Large intestine (tissue), 3 donors: ENCODE results near the gene FGD6. TPM values are rescaled to one million over a fixed set of nuclear protein-coding genes. Genes with fewer than 3 reads are reported as not detected.
A peak's percentile ranks its signal among the peaks of the same experiment; 100 is the strongest.

Experiments used
- DNase-seq, 2 donors: peaks; one replicate each; pipeline versions ENCODE4 v3.0.0 to v3.0.0-alpha.2; 2013
- H3K27ac ChIP-seq: one replicate; pipeline ENCODE4 v1.5.1; 2013; ENCODE audit warnings: low read length
- H3K27me3 ChIP-seq: 2 replicates; pipeline ENCODE4 v1.6.1; 2013; ENCODE audit warnings: low read length; ENCODE audit not compliant: control insufficient read depth, insufficient read depth
- H3K36me3 ChIP-seq: 2 replicates; pipeline ENCODE4 v1.6.1; 2013; ENCODE audit warnings: low read length; ENCODE audit not compliant: control insufficient read depth, insufficient read depth
- H3K4me1 ChIP-seq: one replicate; pipeline ENCODE4 v1.6.1; 2013; ENCODE audit warnings: low read length; ENCODE audit not compliant: control insufficient read depth, insufficient read depth
- H3K4me3 ChIP-seq: one replicate; pipeline ENCODE4 v1.5.1; 2013; ENCODE audit warnings: low read length
- H3K9me3 ChIP-seq: one replicate; pipeline ENCODE4 v1.6.1; 2013; ENCODE audit warnings: mild to moderate bottlenecking, low read depth, low read length, moderate library complexity; ENCODE audit not compliant: control insufficient read depth
- WGBS: methylation state at CpG from one replicate; pipeline ENCODE4 v1.1.5; 2013; ENCODE audit warnings: low lambda C conversion rate; ENCODE audit not compliant: insufficient coverage; 5-methylcytosine and 5-hydroxymethylcytosine counted together
- polyA plus RNA-seq: library from polyadenylated mRNA; unstranded; fragments of 120-200 nt; gene quantifications from one replicate; pipeline ENCODE4 v1.2.1, GENCODE V29; 2013

Gene FGD6
- polyA plus RNA-seq, 1 donor, result 12.3 TPM

DNA sequence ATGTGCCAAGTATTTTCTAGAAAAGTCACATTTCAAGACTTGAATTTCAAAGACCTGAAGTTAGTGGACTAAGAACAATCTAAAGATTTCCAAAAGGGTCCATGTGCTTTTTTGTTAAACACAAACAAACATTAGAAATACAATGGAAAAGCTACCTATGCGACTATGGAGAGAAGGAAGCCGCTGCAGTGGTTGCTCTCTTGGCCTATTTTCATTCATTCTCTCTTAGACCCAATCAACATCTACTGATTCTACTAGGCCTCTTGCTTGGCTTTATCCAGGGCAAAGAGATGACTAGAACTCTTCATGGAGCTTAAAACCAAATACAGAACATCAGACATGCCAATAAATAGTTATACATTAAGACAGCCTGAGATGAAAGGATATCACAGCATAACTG, 9.9 kb downstream of the FGD6 start:
- Histone ChIP-seq H3K9me3 (no peaks in the 10 kb centered on the region), H3K4me3 (no peak overlapping the region), H3K36me3 (peaks cover 4% of the 10 kb centered on the region), H3K4me1 (peaks cover 28% of the 10 kb centered on the region), H3K27ac (no peak overlapping the region), H3K27me3 (no peaks in the 10 kb centered on the region)
- WGBS, result 100% methylated on average over 1 of the region's 2 CpGs
- DNase-seq, result no peak

GRCh38 chr12:95206916-95207315, 10.4 kb downstream of the FGD6 start:
- H3K36me3 ChIP-seq, result peaks cover 4% of the 10 kb centered on the region
- H3K4me3 ChIP-seq, result no peak overlapping the region
- peaks cover 31% of the 10 kb centered on the region for H3K4me1 ChIP-seq
- DNase-seq, result no peak
- 100% methylated on average over 2 of the region's 8 CpGs for WGBS
- H3K27me3 ChIP-seq, result no peaks in the 10 kb centered on the region
- no peaks in the 10 kb centered on the region for H3K9me3 ChIP-seq
- no peak overlapping the region for H3K27ac ChIP-seq

DNA sequence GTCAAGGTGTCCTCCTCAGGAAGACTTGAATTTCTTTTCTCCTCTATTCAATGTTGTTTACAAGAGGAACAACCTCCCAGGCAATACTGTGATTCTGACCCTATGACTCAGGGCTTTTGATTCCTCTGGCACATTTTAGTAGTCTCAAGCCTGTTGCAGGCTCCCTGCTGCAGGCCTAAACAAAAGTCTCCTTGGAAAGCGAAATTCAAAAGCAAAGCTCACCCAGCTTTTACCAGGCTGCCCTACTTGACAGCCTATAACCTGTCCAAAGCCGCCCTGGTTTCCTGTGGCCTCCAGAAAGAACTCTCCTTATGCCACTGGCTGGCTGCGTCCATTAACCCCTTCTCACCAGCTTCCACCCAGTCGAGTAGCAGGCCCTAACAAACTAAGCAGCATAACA, 11.6 kb downstream of the FGD6 start:
- peaks cover 4% of the 10 kb centered on the region for H3K36me3 ChIP-seq
- H3K27me3 ChIP-seq, result no peaks in the 10 kb centered on the region
- no peak for DNase-seq
- no CpG with 5 or more reads among the region's 4 CpGs for WGBS
- peak overlapping the region; percentile 83 for H3K27ac ChIP-seq
- H3K4me1 ChIP-seq, result peaks cover 39% of the 10 kb centered on the region
- no peaks in the 10 kb centered on the region for H3K9me3 ChIP-seq
- H3K4me3 ChIP-seq, result no peak overlapping the region

DNA sequence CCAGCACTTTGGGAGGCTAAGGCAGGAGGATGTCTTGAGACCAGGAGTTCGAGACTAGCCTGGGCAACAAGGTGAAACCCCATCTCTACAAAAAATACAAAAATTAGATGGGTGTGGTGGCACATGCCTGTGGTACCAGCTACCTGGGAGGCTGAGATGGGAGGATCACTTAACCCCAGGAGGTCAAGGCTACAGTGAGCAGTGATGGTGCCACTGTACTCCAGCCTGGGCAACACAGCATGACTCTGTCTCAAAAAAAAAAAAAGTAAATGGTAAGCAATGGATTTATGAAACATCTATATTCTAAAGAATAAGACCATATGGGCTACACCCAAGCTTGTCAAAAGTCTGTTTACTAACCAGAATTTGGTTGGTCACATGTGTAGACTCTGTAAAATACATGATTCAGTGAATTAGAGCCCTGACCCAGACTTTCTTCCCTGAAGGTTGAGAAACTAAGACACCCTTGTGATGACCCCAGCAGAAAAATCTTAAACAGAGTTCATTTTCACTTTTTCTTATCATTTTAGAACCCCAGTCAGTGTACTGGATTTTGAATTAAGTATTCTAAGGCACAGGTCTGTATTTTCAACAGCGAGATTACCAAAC, 12.1 kb downstream of the FGD6 start:
- Histone ChIP-seq H3K4me3 (no peak overlapping the region), H3K27ac (peak overlapping the region; percentile 83), H3K9me3 (no peaks in the 10 kb centered on the region), H3K4me1 (peaks cover 43% of the 10 kb centered on the region), H3K27me3 (no peaks in the 10 kb centered on the region), H3K36me3 (peaks cover 4% of the 10 kb centered on the region)
- WGBS, result no CpG with 5 or more reads among the region's 2 CpGs
- no peak for DNase-seq

DNA sequence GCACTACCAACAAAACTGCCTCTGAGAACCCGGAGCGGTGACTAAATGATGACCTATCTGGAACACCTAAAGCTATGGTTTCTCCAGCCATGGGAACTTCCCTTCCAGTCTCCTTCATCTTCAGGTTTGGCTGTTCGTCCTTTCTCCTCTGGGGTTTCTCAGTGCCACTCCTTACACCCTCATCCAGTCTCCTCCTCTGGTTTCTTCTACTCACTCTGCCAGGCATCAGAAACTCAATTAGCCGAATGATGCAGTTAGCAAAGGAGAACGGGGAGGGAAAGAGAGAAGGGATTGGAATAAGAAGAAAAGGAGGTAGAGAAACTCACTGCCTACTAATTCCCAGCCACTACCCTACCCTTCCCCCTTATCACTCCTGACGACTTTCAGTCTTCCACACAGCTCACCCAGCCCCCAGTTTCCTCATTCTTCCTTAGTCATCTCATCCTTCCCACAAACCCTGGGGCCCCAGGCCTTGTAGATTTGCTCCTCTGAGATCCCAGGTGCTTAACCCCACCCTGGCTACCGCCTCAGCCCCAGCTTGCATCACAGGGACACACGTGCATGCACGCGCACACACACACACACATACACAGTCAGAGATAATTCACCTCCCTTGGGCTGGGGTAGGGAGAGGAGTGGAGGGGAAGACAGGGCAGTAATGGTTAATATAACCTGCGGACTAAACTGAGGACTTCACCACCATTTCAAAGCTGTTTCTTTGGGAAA, 13.0 kb downstream of the FGD6 start:
- no peaks in the 10 kb centered on the region for H3K27me3 ChIP-seq
- peak; percentile 98 to 99 for DNase-seq
- peaks cover 50% of the 10 kb centered on the region for H3K4me1 ChIP-seq
- H3K27ac ChIP-seq, result peak overlapping the region; percentile 94
- peaks cover 4% of the 10 kb centered on the region for H3K36me3 ChIP-seq
- H3K9me3 ChIP-seq, result no peaks in the 10 kb centered on the region
- peak overlapping the region; percentile 21 for H3K4me3 ChIP-seq
- WGBS, result no CpG with 5 or more reads among the region's 11 CpGs

DNA sequence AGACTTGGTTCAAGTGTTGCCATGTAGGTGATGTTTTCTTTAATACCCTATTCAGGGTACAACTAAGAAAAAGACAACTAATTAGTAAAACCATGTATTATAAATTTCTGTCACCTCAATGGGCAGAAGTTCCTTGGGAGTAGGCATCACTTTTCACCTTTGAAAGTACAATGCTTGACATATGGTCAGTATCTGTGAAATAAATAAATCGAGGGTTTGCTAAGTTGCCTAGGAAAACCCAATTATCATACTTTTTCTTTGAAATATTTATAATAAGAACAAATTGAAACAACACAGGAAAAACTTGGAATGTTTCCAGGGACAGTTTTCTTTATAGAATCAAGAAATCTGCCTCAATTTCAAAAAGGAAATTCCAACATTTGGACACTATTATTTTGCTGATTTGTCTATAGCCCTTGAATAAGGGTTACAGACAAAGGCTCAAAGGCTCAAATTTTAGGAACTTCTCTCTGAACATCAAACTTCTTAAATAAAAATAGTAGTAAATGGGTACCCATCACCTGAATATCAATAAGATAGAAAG, 13.7 kb downstream of the FGD6 start:
- H3K36me3 ChIP-seq, result peaks cover 3% of the 10 kb centered on the region
- no peaks in the 10 kb centered on the region for H3K9me3 ChIP-seq
- no peak overlapping the region for H3K4me3 ChIP-seq
- peak overlapping the region; percentile 94 for H3K27ac ChIP-seq
- WGBS, result no CpG with 5 or more reads among the region's 1 CpG
- peaks cover 54% of the 10 kb centered on the region for H3K4me1 ChIP-seq
- no peak for DNase-seq
- H3K27me3 ChIP-seq, result no peaks in the 10 kb centered on the region

DNA sequence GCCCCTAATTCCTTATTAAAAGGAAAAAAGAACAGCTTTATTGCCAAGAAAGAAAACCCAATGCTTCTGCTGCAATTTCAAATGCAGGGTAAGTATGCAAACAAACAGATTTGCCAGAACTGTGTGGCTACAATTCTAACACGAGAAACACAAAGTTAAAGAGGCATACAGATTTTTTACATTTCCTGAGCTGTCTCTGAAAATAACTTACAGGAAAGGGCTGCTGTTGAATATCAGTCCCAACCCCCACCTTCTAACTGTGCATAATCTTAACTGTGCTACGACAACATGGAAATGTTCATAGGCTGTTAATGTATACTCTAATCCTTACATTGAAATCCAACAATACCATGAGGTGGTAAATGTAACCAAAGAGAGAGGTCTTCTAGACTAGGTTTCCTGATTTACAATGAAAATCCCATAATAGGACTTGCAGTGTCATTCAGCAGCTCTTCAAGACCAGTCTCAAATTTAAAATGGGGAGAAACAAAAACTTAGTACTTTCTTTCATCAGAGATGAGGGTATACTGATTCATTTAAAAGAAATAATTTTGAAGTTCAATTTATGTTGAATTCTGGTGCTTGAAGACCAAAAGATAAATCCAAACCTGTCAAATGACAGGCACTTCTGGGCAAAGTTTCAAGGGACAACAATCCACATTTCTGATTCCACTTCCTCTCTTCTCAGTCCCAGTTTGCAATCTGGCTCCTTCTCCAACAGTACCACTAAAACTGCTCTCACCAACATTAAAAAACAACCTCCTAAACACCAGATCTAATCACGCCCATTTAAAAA, 14.4 kb downstream of the FGD6 start:
- 80% methylated on average over 1 of the region's 3 CpGs for WGBS
- Histone ChIP-seq H3K4me1 (peaks cover 54% of the 10 kb centered on the region), H3K27ac (peak overlapping the region; percentile 94), H3K4me3 (no peak overlapping the region), H3K9me3 (no peaks in the 10 kb centered on the region), H3K36me3 (no peaks in the 10 kb centered on the region), H3K27me3 (no peaks in the 10 kb centered on the region)
- DNase-seq, result peak in 1 of 2 donors; percentile 51

GRCh38 chr12:95201056-95201670, 16.1 kb downstream of the FGD6 start:
- peak in 1 of 2 donors; percentile 56 for DNase-seq
- H3K27me3 ChIP-seq, result no peaks in the 10 kb centered on the region
- peaks cover 54% of the 10 kb centered on the region for H3K4me1 ChIP-seq
- H3K27ac ChIP-seq, result peak overlapping the region; percentile 89
- no peaks in the 10 kb centered on the region for H3K9me3 ChIP-seq
- H3K4me3 ChIP-seq, result no peak overlapping the region
- no peaks in the 10 kb centered on the region for H3K36me3 ChIP-seq
- WGBS, result 62% methylated on average over 3 of the region's 4 CpGs

- no peak overlapping the region for H3K4me3 ChIP-seq
- no peaks in the 10 kb centered on the region for H3K9me3 ChIP-seq
- peak; percentile 54 to 82 for DNase-seq
- peak overlapping the region; percentile 89 for H3K27ac ChIP-seq
- 90% methylated on average over 2 of the region's 5 CpGs for whole genome bisulfite sequencing
- peaks cover 50% of the 10 kb centered on the region for H3K4me1 ChIP-seq
- no peaks in the 10 kb centered on the region for H3K36me3 ChIP-seq
- no peaks in the 10 kb centered on the region for H3K27me3 ChIP-seq
Observed at GRCh38 chr12:95200128-95200894, 17.0 kb downstream of the FGD6 start.
